Measurements from ENCODE around the gene GPR179. TPM values are rescaled to one million over a fixed set of nuclear protein-coding genes. Genes with fewer than 3 reads are reported as not detected.

GPR179 gene
- total and polyA plus RNA-seq, 2 donors (not counting 1 experiment from before 2014, with no cell fraction given): under 0.01 TPM; not detected in 1

- peak in 1 of 2 donors; percentile 49 for DNase-seq (ENCODE audit: low read depth in 2 of 2)
- Histone ChIP-seq H3K4me3 (replicated peaks in 1 of 4; ENCODE audit: control extremely low read depth in 1 of 4, insufficient read depth in 1 of 4, low read depth in 3 of 4, low read length in 4 of 4) (no peak overlapping the region), H3K79me2 (ENCODE audit: control insufficient read depth, insufficient read depth, low read length) (no peaks in the 10 kb centered on the region), H3K9ac (ENCODE audit: insufficient read depth, low read length) (no peak overlapping the region), H4K20me1 (ENCODE audit: control insufficient read depth, extremely low read depth, insufficient read depth, low read length) (no peaks in the 10 kb centered on the region), H3K4me2 (ENCODE audit: extremely low read depth, insufficient read depth, low read length) (peak overlapping the region; percentile 51), H3K36me3 (ENCODE audit: control insufficient read depth, insufficient read depth, low read length) (peaks cover 1% of the 10 kb centered on the region), H2AFZ (ENCODE audit: low read length) (no peak overlapping the region), H3K4me1 (ENCODE audit: control insufficient read depth, extremely low read depth, insufficient read depth, low read length) (peaks cover 7% of the 10 kb centered on the region), H3K9me3 (ENCODE audit: control insufficient read depth, insufficient read depth, low read depth, low read length) (no peaks in the 10 kb centered on the region), H3K27me3 (ENCODE audit: control insufficient read depth, insufficient read depth, low read length) (peaks cover under 1% of the 10 kb centered on the region), H3K27ac (ENCODE audit: insufficient read depth, low read length) (no peak overlapping the region)
- TF ChIP-seq, protein P1, sequence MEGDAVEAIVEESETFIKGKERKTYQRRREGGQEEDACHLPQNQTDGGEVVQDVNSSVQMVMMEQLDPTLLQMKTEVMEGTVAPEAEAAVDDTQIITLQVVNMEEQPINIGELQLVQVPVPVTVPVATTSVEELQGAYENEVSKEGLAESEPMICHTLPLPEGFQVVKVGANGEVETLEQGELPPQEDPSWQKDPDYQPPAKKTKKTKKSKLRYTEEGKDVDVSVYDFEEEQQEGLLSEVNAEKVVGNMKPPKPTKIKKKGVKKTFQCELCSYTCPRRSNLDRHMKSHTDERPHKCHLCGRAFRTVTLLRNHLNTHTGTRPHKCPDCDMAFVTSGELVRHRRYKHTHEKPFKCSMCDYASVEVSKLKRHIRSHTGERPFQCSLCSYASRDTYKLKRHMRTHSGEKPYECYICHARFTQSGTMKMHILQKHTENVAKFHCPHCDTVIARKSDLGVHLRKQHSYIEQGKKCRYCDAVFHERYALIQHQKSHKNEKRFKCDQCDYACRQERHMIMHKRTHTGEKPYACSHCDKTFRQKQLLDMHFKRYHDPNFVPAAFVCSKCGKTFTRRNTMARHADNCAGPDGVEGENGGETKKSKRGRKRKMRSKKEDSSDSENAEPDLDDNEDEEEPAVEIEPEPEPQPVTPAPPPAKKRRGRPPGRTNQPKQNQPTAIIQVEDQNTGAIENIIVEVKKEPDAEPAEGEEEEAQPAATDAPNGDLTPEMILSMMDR (conservative IDR thresholded peaks at IDR 0.05 in 1 of 2, IDR thresholded peaks at IDR 0.05 in 1 of 2; ENCODE audit: low read depth in 1 of 2, low read length in 2 of 2): no peak
- no peak for TF ChIP-seq EZH2 (IDR thresholded peaks at IDR 0.05; ENCODE audit: low read length, missing control alignments)
Measured at GRCh38 chr17:38322897-38323296, 20.9 kb downstream of the GPR179 start.

GRCh38 chr17:38322156-38322779 lies 21.5 kb downstream of the GPR179 start:
- DNase-seq (ENCODE audit: low read depth in 2 of 2): peak; percentile 34 to 58
- no peaks in the 10 kb centered on the region for H3K27me3 ChIP-seq (ENCODE audit: control insufficient read depth, insufficient read depth, low read length)
- no peak overlapping the region for H3K4me2 ChIP-seq (ENCODE audit: extremely low read depth, insufficient read depth, low read length)
- H3K9me3 ChIP-seq (ENCODE audit: control insufficient read depth, insufficient read depth, low read depth, low read length): no peaks in the 10 kb centered on the region
- no peak for TF ChIP-seq EZH2 (IDR thresholded peaks at IDR 0.05; ENCODE audit: low read length, missing control alignments)
- TF ChIP-seq, protein P1 (conservative IDR thresholded peaks at IDR 0.05 in 1 of 2, IDR thresholded peaks at IDR 0.05 in 1 of 2; ENCODE audit: low read depth in 1 of 2, low read length in 2 of 2): peak; percentile 48 to 68
- H4K20me1 ChIP-seq (ENCODE audit: control insufficient read depth, extremely low read depth, insufficient read depth, low read length): no peaks in the 10 kb centered on the region
- no peaks in the 10 kb centered on the region for H3K79me2 ChIP-seq (ENCODE audit: control insufficient read depth, insufficient read depth, low read length)
- peaks cover 7% of the 10 kb centered on the region for H3K4me1 ChIP-seq (ENCODE audit: control insufficient read depth, extremely low read depth, insufficient read depth, low read length)
- no peak overlapping the region for H2AFZ ChIP-seq (ENCODE audit: low read length)
- H3K27ac ChIP-seq (ENCODE audit: insufficient read depth, low read length): no peak overlapping the region
- peaks cover 1% of the 10 kb centered on the region for H3K36me3 ChIP-seq (ENCODE audit: control insufficient read depth, insufficient read depth, low read length)
- no peak overlapping the region for H3K9ac ChIP-seq (ENCODE audit: insufficient read depth, low read length)
- no peak overlapping the region for H3K4me3 ChIP-seq (replicated peaks in 1 of 4; ENCODE audit: control extremely low read depth in 1 of 4, insufficient read depth in 1 of 4, low read depth in 3 of 4, low read length in 4 of 4)

DNA sequence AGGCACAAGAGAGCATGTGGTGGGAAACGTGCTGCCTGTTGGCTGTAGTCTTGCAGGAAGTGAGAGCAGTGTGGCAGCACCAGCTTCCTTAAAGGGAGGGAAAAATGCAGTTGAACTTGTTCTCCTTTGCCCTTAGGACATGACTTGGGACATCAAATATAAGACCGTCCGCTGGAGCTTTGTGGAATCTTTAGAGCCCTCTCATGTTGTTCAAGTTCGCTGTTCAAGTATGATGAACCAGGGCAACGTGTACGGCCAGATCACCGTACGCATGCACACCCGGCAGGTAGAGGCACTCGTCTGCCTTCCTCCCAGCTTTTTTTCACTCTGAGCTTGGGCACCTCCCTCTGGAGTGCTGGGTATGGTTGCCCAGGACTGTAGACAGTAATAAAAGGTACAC lies 23.3 kb downstream of the GPR179 start:
- DNase-seq (ENCODE audit: low read depth in 2 of 2): no peak
- no peak overlapping the region for H2AFZ ChIP-seq (ENCODE audit: low read length)
- H3K4me3 ChIP-seq (replicated peaks in 1 of 4; ENCODE audit: control extremely low read depth in 1 of 4, insufficient read depth in 1 of 4, low read depth in 3 of 4, low read length in 4 of 4): no peak overlapping the region
- H3K27ac ChIP-seq (ENCODE audit: insufficient read depth, low read length): no peak overlapping the region
- H3K36me3 ChIP-seq (ENCODE audit: control insufficient read depth, insufficient read depth, low read length): peaks cover 1% of the 10 kb centered on the region
- TF ChIP-seq, protein P1 (conservative IDR thresholded peaks at IDR 0.05 in 1 of 2, IDR thresholded peaks at IDR 0.05 in 1 of 2; ENCODE audit: low read depth in 1 of 2, low read length in 2 of 2): no peak
- no peak for TF ChIP-seq EZH2 (IDR thresholded peaks at IDR 0.05; ENCODE audit: low read length, missing control alignments)
- H4K20me1 ChIP-seq (ENCODE audit: control insufficient read depth, extremely low read depth, insufficient read depth, low read length): no peaks in the 10 kb centered on the region
- no peak overlapping the region for H3K9ac ChIP-seq (ENCODE audit: insufficient read depth, low read length)
- H3K27me3 ChIP-seq (ENCODE audit: control insufficient read depth, insufficient read depth, low read length): no peaks in the 10 kb centered on the region
- H3K4me2 ChIP-seq (ENCODE audit: extremely low read depth, insufficient read depth, low read length): no peak overlapping the region
- no peaks in the 10 kb centered on the region for H3K9me3 ChIP-seq (ENCODE audit: control insufficient read depth, insufficient read depth, low read depth, low read length)
- peaks cover 7% of the 10 kb centered on the region for H3K4me1 ChIP-seq (ENCODE audit: control insufficient read depth, extremely low read depth, insufficient read depth, low read length)
- no peaks in the 10 kb centered on the region for H3K79me2 ChIP-seq (ENCODE audit: control insufficient read depth, insufficient read depth, low read length)

All from fibroblast of lung (primary cell).